Colonic mucosa (tissue), 4 donors: ENCODE results near the gene PPP1CA. TPM values are rescaled to one million over a fixed set of nuclear protein-coding genes. Genes with fewer than 3 reads are reported as not detected.

ENCODE experiments used
- DNase-seq: peaks from one replicate; pipeline ENCODE4 v3.0.0-alpha.2; 2020
- H3K27ac ChIP-seq: fragments of 200-600 bp; one replicate; pipeline ENCODE4 v1.8.0; 2021
- H3K27me3 ChIP-seq: fragments of 200-600 bp; one replicate; pipeline ENCODE4 v1.8.0; 2021
- H3K36me3 ChIP-seq: fragments of 200-600 bp; one replicate; pipeline ENCODE4 v1.8.0; 2021
- H3K4me1 ChIP-seq: fragments of 200-600 bp; one replicate; pipeline ENCODE4 v1.8.0; 2021; ENCODE audit warnings: mild to moderate bottlenecking
- H3K4me3 ChIP-seq: fragments of 200-600 bp; one replicate; pipeline ENCODE4 v1.8.0; 2021
- H3K9ac ChIP-seq, 2 donors: one replicate each; pipeline ENCODE4 v1.7.0; 2013; ENCODE audit warnings: control low read depth in 2 of 2, low read depth in 2 of 2, low read length in 2 of 2
- H3K9me3 ChIP-seq: fragments of 200-600 bp; one replicate; pipeline ENCODE4 v1.8.0; 2021
- intact Hi-C: fragments of 100-400 bp; cut with DNase I; formaldehyde crosslinking; loops from one replicate; pipeline ENCODE4 v1.14.1; 2022
- total RNA-seq, 2 donors: library from RNA; stranded (reverse); fragmentation: NEBNext Ultra II Directional in 1 of 2; extraction: Animal tissue kit (Norgen Biotek cat#: 25700) in 1 of 2; gene quantifications; one replicate each; pipeline ENCODE4 v1.2.1, GENCODE V29; 2021
- TF ChIP-seq, protein P1 (sequence below): fragments of 200-600 bp; IDR thresholded peaks from one replicate; pipeline ENCODE4 v1.8.0; 2022; ENCODE audit warnings: antibody characterized with exemption, mild to moderate bottlenecking
- donor health status: healthy.
- donor health status: DM: no; HTN: no; CAD: no.
- donor health status: DM: no; HTN: no; CAD: no.

PPP1CA gene
- total RNA-seq, 2 donors from 2014 or later: 242 to 280 TPM

- intact Hi-C loops: no loop called here
- DNase-seq: no peak
- no peaks in the 10 kb centered on the region for H3K36me3 ChIP-seq
- H3K9ac ChIP-seq: peak overlapping the region in 1 of 2 donors; percentile 17
- TF ChIP-seq, protein P1, sequence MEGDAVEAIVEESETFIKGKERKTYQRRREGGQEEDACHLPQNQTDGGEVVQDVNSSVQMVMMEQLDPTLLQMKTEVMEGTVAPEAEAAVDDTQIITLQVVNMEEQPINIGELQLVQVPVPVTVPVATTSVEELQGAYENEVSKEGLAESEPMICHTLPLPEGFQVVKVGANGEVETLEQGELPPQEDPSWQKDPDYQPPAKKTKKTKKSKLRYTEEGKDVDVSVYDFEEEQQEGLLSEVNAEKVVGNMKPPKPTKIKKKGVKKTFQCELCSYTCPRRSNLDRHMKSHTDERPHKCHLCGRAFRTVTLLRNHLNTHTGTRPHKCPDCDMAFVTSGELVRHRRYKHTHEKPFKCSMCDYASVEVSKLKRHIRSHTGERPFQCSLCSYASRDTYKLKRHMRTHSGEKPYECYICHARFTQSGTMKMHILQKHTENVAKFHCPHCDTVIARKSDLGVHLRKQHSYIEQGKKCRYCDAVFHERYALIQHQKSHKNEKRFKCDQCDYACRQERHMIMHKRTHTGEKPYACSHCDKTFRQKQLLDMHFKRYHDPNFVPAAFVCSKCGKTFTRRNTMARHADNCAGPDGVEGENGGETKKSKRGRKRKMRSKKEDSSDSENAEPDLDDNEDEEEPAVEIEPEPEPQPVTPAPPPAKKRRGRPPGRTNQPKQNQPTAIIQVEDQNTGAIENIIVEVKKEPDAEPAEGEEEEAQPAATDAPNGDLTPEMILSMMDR: no peak
- H3K27ac ChIP-seq: no peak overlapping the region
- H3K27me3 ChIP-seq: no peaks in the 10 kb centered on the region
- no peaks in the 10 kb centered on the region for H3K4me1 ChIP-seq
- H3K4me3 ChIP-seq: no peak overlapping the region
- H3K9me3 ChIP-seq: no peaks in the 10 kb centered on the region
These were observed 14.6 kb downstream of the PPP1CA start for GRCh38 chr11:67387069-67387468.

DNA sequence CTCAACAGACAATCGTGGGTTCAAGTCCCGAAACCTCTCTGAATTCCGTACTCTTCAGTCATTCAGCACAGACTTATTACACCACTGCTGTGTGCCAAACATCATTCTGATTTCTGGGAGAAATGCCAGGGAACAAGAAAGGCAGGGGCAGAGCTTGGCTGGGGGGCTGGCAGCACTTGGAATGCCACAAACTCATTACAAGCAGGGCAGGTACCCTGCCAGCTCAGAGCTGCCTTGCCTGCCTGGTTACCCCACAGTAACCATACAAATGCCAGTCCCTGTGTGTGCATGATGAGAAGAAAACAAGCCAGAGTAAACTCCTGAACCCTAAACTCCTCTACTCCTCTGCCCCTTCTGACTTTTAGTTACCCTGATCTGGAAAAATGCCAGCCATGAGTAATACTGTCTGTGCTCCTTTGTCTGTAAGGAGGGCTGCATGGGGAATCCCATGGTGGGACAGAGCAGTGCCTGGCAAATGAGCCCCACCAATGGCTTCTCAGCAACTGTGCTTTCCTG is 16.7 kb downstream of the PPP1CA start:
- Histone ChIP-seq H3K27ac (no peak overlapping the region), H3K9me3 (no peaks in the 10 kb centered on the region), H3K27me3 (no peaks in the 10 kb centered on the region), H3K9ac (peak overlapping the region in 1 of 2 donors; percentile 34), H3K4me1 (no peaks in the 10 kb centered on the region), H3K36me3 (no peaks in the 10 kb centered on the region), H3K4me3 (no peak overlapping the region)
- intact Hi-C loops: loop anchor here (5.0 kb wide), 2 partner anchors 38 to 118 kb away; partner anchors contain the start of gene GRK2
- TF ChIP-seq, protein P1: no peak
- no peak for DNase-seq

DNA sequence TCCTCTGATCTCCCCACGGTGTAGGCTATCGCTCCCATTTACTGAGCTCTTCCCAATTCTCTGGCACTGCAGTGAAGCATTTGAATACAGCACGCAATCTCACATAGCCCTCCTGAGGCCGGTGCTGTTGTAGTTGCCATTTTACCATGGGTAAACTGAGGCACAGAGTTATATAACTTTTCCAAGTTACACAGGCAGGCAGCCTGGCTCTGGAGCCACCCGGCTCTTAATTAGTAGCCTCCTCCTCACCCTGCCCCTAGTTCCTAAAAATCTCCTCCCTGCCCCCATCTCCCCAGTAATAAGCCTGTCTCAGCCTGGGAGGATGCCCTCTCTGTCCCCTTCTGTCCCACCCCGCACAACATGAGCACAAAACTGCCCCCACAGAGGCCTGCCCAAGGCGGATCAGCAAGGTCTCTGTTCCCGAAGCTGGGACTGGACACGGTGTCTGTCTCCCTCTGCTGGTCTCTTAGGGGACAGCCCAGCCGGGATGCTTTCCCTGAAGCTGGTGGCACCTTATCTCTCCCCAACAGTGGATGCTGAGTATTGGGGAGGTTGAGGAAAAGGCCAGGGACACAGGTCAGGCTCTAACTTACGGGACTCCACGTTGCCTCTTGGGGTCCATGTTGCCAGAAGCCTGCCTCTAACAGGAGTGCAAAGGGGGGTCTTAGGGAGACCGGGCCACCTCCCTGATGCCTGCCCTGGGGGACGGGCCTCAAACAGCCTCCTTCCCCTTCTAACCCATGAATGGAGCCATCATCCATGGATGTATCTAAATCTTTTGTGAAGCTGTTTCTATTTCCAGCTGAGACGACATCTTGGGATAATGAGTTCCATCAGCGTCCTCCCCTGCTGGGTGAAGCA is 19.2 kb downstream of the PPP1CA start:
- Histone ChIP-seq H3K4me1 (peaks cover 4% of the 10 kb centered on the region), H3K27ac (no peak overlapping the region), H3K9ac (peak overlapping the region in 1 of 2 donors; percentile 55), H3K4me3 (no peak overlapping the region), H3K27me3 (no peaks in the 10 kb centered on the region), H3K9me3 (no peaks in the 10 kb centered on the region), H3K36me3 (no peaks in the 10 kb centered on the region)
- DNase-seq: peak; percentile 88
- TF ChIP-seq, protein P1: peak; percentile 95
- intact Hi-C loops: loop anchor here (5.0 kb wide), 2 partner anchors 35 to 115 kb away; partner anchors contain the start of gene GRK2

DNA sequence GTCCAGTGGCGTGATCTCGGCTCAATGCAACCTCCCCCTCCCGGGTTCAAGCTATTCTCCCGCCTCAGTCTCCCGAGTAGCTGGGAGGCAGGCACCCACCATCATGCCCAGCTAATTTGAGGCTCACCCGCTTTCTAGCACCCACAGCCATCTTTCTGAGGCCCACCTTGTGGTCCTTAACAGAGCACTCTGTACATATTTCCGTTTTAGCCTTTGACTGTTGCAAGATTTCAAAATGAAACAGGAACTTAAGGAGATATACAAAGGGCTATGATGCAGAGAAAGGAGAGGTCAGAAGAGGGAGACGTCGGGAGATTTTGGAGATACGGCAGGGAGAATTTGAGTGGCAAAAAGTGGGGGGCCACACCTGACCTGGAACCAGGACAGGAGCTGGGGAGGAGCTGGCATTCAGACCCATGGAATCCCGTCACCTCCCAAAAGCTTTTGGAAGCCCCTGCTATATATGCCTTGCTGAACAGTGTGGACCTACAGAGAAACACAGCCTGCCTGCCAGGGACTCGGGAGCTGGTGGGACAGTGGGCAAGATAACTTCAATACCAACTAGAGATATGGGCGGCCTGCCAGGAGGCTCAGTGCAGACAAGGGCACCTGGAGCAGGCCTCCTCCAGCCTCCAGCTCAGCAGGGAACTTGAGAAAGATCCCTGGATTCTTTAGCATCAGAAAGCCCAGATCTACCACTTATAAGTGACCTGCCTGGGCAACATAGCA is 20.2 kb downstream of the PPP1CA start:
- intact Hi-C loops: loop anchor here (5.0 kb wide), 2 partner anchors 34 to 114 kb away; partner anchors contain the start of gene GRK2
- TF ChIP-seq, protein P1: no peak
- peaks cover 4% of the 10 kb centered on the region for H3K4me1 ChIP-seq
- H3K27me3 ChIP-seq: no peaks in the 10 kb centered on the region
- no peak overlapping the region for H3K4me3 ChIP-seq
- DNase-seq: peak; percentile 33
- H3K9ac ChIP-seq: no peak overlapping the region
- no peaks in the 10 kb centered on the region for H3K9me3 ChIP-seq
- no peaks in the 10 kb centered on the region for H3K36me3 ChIP-seq
- no peak overlapping the region for H3K27ac ChIP-seq
